ENCODE measurements around the gene TEAD3.

TEAD3 gene

DNA sequence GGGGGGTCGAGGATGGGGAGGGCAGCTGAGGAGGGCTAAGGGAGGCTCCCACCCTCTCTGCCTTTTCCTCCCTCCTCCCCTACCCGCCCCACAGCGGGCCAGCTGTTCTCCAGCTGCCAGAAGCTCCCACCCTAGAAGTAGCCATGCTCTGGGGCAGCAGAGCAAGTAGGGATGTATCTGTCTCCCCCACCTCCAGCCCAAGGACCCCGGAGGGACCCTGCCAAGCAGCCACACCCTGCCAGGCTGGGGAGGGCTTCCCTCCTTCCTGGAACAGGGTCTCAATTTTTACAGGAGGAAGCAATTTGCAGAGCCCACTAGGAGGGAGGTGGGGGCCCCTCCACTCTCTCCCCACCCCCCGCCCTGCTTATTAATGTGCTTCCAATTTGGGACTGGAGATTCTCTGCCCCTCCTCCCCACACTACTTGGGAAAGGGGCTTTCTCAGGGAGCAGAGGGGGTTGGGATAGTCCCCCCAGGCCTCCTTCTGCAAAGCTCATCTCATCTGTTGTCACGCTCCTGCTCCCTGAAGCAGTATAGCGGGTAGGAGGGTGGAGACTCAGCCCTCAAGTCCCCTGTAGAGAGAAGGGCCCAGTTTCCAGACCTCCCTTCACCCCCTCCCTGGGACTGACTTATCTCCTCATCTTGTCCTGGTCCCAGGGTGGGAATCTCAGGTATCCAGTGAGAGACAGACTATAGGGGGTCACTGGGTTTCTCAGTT lies 4.5 kb downstream of the TEAD3 start:
- DNase-seq (ENCODE audit: low read depth, low spot score), result no peak

DNA sequence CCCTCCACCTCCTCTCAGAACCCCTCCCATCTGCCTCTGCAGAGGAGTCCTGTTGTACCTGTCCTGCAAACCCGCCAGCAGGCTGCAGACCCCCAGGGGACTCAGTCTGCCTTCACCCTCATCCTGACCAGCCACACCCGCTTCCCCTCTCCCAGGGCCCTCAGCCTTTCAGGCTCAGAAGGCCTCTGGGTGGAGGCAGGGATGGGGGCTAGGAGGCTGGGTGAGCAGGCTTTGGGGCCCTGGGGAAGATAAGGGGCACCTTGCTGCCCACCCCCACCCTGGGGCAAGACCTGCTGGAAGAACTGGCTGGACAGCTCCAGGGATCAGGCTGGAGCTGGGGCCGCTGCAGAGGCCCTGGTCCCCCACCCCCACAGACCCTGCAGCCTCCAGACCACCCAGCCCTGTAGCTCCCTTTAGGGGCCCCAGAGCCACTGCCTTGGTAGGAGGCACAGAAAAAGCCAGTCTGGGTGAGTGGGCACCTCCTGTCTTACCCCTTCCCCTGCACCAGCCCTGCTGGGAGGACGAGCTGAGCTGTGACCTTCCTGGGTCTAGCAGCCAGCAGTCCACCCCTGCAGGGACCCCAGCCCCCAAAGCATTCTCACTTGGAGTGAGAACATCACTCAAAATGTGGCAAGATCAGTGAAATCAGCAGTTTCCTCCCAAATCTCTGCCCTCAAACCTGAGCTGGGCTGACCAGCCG lies 5.2 kb downstream of the TEAD3 start:
- DNase-seq (ENCODE audit: low read depth, low spot score), result no peak

DNA sequence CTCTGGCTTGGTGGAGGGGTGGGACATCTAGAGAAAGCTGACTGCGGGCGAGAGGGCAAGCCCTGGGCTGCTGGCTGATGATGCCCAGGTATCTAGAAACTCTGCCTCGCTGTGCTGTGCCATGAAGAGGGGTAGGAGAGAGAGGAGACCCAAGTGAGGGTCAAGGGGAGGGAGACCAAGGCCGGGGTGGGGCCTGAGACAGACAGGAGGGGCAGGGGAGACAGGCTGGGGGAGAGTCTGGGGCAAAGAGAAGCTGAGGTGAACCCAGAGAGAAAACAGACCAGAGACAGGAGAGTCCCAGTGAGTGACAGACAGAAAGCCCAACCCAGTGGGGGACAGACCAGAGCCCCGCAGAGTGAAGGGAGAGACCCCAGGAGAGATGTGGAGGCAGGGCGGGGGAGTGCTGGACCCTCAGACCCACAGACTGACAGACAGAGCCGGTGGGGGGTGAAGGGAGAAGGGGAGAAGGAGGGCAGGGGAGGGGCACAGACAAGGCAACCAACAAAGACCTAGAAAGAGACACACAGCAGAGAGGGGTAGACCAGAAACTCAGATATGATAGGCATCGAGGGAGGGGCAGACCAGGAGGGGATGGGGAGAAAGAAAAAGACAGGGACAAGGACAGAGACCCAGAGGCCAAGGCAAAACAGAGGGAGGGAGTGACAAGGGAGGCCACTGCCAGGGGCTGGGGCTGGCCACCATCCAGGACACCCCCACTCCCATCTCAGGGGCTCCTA lies 5.9 kb downstream of the TEAD3 start:
- no peak for DNase-seq (ENCODE audit: low read depth, low spot score)

DNA sequence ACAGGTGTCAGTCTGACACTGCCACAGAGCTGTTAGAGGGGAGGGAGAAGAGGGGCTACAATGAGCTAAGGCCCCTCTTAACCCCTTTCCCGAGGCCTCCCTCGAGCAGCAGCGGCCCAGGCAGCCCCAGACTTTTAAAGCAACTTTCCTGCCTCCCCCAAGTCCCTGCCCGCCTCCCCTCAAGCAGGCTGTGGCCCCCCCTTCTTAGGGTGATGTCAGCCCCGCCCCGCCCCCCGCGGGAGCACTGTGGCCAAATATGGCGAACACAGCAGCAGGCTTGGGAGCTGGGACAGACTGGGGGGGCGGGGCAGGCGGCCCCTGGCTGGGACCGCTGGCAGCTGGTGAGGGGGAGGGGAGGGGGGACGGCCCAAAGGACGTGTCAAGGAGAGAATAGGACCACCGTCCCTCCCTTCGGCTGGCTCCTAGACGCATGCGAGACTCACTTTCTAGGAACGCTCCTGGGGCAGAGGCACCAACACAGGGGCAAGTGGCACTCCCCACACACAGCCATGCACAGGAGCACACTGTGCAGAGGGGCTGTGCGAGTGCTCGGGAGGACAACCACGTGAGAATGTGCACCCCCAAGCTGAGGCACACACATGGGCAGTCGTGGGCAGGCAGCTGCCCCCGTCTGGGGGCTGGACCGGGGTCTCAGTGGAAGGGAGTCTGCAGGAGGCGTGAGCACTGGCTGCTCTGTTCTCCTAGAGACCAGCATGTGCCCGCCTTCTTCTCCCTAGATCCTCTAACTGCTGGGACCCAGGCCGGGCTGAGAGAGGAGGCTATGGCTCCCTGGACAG lies 6.7 kb downstream of the TEAD3 start:
- DNase-seq (ENCODE audit: low read depth, low spot score), result no peak

DNA sequence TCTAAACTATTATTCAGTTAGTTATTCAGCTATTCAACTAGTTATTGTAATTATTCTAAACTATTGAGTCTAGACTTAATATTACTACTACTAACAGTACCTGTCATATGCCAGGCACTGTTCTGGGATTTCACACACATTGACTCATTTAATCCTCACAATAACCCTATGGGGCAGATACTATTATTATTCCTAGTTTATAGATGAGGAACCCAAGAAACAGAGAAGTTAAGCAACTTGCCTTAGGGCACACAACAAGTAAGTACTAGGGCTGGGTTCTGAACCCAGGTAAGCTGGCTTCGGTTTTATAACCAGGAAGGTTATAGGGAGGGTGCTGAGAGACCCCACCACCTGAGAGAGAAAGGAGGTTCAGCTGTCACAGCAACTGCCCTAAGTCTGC lies 7.8 kb downstream of the TEAD3 start:
- no peak for DNase-seq (ENCODE audit: low read depth, low spot score)

DNA sequence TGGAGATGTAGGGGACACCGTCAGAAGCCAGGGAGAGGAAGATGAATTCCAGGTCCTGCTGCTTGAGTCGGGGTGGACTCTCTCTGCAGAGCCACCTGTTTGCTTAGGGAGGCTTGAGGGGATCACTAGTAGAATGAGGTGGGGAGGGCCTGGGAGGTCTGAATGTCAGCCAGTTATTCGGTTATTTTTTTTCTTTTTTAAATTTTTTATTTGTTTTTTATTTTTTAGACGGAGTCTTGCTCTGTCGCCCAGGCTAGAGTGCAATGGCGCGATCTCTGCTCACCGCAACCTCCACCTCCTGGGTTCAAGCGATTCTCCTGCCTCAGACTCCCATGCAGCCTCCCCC lies 8.4 kb downstream of the TEAD3 start:
- no peak for DNase-seq (ENCODE audit: low read depth, low spot score)

DNA sequence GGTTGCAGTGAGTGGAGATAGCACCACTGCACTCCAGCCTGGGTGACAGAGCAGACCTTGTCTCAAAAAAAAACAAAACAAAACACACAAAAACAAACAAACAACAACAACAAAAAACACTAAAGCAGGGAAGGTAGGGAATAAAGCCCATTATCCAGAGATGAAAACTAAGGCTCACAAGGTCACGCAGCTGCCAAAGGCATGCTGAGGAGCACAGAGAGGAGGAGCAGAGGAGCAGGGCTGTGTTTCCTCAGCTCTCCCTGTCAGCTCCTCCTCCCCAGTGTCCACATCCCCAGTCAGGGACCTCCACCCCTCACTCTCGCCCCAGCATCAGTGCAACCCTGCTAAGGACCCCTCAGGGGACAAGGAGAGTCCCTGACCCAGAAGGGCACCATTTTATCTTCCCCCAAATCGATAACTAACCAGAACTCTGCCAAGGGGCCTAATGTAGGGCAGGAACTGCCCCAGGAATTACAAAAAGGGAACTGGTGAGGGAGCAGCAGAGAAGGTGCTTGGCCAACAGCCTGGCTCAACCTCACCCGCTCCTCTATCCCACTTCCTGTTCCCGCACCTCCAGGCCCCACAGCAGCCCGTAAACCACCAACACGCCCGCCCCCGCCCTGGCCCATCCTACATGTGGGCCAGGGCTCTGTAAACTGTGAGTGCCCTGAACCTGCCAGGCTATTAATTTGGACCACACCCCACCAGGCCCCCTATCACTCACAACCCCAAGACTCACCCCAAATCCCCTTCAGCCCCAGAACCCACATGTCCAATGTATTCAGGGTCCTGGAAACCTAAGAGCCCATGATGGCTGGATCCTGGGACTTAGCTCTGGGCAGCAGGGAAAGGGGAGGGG lies 9.0 kb downstream of the TEAD3 start:
- DNase-seq (ENCODE audit: low read depth, low spot score), result no peak

DNA sequence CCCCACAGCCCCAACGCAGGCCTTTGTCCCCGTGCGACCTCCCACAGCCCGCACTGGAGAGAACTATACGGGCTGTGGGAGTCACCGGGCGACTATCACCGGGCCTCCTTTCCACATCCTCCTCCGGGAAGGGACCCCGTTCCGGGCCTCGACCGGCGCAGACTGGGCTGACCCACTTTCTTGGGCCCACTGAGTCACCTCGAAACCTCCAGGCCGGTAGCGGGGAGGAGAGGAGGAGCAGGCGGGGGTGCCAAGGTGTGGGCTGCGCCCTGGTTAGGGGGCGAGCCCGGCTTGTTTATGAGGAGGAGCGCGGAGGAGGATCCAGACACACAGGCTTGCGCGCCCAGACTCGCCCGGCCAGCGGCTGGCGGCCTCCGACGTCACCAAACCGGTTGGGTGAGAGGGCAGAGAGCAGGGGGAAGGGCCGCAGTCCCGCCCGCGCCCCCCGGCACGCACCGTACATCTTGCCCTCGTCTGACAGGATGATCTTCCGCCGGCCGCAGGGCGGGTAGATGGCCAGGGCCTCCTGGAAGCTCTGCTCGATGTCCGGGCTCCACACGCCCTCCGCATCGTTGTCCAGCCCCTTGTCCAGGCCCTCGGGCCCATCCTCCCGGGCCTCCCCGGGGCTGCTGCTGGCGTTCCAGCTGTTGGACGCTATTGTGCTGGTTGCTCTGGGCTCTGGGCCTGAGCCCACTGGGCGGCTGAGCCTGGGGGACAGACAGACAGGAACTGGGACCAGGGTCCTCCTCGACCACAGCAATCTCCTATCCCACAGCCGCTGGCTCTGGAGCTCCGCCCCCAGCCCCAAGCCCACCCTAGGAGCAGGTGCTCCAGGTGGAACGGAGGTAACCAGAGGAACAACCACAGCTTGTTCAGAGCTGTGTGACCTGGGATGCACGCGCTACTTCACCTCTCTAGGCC lies 10.6 kb downstream of the TEAD3 start:
- DNase-seq (ENCODE audit: low read depth, low spot score), result no peak

DNA sequence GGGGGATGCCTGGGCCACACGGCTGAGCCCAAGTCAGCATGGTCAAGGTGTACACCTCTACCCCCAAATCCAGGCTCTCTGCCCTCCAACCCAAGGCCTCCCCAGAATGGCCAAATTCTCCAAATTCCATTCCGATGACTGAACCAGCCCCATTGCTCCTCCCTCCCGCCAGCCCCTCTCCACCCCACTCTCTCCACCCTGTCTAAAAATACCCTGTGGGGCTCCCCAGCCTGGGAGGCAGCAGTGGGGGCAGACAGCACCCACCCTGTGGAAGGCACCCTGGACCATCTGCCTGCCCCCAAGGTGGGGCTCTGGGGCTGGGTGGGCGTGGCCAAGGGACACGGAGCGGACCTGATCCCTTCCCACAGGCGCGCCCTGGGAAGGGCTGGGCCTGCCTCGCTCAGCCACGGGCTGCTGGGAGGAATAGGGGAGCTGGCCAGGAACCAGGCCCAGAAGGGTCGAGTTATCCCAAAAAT lies 11.4 kb downstream of the TEAD3 start:
- DNase-seq (ENCODE audit: low read depth, low spot score), result no peak

DNA sequence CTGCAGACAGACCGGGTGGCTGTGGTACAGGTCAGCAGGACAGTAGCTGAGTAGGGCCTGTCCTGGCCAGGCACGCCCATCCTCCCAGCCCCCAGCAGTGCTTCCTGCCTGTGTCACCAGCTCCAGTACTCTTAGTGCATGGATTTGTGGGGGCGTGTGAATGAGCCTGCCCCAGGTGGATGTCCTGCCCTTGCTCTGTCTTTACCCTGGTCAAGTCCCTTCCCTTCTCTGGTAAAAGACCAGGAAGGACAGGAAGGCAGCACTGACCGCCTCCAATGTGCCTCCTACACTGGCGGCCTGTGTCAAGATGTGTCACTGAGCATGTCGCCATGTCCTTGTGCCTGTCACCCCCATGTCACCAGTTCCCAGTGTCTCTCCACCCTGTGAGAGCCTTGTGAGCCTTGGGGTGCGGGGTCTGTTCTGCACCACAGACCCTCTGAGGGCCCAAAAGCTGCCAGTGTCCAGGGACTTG lies 11.9 kb downstream of the TEAD3 start:
- no peak for DNase-seq (ENCODE audit: low read depth, low spot score)

DNA sequence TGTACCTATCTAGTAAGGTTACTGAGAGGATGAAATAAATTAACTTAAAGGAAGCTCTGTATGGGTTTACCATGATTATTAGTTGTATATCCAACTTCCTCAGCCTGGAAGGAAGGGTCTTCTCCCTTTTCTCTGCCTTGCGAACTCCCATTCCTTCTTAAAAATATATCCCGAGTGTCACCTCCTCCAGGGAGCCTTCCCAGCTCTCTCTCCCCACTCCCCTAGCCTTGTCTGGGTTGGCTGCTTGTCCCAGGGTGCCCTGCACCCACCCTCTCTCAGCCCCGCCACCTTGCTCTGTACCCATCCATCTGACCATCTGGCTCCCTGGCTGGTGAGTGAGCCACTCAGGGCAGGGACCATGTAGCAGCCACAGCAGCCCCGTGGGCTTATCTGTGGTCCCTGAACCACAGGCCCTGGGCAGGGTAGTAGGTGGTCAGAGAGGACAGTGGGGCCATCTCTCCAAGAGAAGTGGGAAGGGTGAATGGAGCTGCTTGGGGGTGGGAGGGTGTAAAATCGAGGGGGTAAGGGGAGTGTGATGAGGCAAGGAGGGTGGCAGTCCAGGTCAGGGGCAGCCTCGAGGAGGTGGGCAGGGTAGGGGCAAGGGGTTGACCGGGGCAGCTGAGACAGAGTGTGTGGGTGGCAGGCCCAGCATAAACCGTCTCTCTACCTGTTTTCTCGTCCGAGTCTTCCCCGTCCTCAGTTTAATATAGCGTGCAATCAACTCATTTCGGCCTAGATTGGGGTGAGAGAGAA lies 12.8 kb downstream of the TEAD3 start:
- no peak for DNase-seq (ENCODE audit: low read depth, low spot score)

DNA sequence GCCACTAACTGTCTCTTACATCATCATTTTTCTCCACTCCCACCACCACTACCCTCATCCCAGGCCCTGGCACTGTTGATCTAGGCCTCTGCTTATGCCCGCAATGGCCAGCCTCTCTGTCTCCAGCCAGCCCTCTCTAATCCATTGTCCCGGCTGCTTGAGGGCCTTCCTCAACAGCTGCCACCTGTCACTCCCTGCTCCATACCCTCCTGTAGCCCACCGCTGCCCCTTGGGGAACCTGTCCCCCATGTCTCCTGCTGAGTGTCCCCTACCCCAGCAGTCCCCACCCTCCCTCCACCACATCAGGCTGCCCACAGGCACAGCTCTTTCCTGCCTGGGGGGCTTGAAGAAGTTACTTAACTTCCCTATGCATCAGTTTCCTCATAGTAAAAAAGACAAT lies 13.4 kb downstream of the TEAD3 start:
- no peak for DNase-seq (ENCODE audit: low read depth, low spot score)

DNA sequence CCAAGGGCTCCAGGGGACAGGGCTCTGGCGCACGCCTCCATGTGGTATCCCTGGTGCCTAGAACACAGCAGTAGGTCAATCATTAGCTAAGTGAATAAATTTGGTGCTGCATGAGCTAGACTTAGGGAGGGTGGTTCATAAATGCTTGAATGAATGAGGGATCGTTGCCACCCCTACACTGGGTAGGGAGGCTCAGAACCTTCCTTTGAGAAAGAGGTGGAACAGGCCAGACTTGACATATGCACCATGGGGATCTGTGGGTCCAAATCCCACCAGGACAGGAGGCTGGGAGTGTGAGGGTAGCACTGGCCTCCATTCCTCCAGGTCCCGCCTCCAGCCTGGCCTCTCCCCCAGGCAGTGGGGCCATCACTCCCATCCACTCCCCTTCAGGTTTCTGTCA lies 13.8 kb downstream of the TEAD3 start:
- DNase-seq (ENCODE audit: low read depth, low spot score), result no peak

DNA sequence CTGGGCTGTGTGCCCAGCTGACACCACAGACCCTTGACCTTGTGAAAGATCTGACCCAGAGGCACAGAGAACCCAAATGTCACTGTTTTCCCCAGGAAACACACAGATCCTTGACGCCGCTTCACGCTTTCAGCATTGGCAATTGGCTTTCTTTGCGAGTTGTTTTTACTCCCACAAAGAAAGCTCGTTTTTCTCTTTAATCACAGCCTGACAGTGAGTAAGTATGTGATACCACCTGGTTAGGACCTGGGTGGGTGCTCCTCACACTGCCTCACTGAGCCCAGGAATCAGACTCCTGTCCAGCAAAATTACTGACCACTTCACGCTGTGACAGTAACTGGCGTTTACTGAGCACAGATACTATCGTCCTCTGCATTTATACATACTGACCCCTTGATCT lies 15.7 kb downstream of the TEAD3 start:
- DNase-seq (ENCODE audit: low read depth, low spot score), result no peak

DNA sequence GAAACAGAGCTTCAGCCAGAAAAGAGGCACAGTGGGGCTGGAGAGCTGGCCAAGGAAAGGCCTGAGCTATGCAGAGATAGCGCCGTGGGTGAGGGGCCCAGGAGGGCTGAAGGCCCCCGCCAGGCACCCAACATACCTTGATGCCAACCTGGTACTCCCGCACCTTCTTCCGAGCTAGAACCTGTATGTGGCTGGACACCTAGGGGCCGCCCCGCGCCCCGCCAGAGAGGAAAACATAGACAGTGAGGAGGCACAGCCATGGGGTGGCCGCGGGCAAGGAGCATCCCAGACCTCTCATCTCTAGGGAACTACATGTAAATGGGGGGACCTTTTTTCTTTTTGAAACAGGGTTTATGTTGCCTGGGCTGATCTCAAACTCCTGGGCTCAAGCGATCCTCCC lies 16.7 kb downstream of the TEAD3 start:
- no peak for DNase-seq (ENCODE audit: low read depth, low spot score)

DNA sequence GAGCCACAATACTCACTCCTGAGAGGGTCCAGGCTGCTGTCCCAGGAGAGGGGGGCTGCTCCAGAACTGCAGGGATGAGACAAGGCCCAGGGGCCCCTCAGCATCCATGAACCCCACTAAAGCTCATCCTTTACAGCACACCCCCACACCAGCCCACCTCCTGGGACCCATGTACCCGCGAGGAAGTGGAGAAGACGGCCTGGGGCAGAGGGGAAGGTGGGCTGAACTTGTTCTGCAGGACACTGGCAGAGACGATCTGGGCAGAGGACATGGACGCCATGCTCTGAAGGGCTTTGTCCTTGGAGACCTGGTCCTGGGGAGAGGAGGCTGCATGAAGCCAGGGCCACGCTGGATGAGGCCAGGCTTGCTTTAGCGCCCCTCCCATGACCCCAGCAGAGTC lies 18.6 kb downstream of the TEAD3 start:
- no peak for DNase-seq (ENCODE audit: low read depth, low spot score)

DNA sequence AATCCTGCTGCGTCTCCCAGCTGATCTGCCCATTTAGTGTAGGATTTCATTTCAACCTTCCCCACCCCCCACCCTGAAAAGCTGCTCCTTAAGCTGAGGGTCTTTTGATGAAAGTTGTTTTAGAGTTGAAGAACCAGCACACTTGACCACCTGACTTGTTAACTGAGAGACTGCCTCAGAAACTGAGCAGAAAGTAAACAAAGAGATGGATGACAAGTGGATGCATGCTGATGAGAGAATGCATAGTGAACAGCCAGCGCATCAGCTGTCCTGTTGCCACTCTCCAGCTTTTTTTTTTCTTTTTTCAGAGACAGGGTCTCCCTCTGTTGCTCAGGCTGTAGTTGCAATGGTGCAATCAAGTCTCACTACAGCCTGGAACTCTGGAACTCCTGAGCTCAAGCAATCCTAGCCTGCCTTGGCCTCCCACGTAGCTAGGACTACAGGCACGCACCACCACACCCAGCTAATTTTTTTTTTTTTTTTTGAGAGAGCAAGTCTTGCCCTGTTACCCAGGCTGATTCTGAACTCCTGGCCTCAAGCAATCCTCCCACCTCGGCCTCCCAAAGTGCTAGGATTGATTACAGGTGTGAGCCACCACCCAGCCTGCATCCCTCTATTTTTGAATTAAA lies 19.2 kb downstream of the TEAD3 start:
- no peak for DNase-seq (ENCODE audit: low read depth, low spot score)

DNA sequence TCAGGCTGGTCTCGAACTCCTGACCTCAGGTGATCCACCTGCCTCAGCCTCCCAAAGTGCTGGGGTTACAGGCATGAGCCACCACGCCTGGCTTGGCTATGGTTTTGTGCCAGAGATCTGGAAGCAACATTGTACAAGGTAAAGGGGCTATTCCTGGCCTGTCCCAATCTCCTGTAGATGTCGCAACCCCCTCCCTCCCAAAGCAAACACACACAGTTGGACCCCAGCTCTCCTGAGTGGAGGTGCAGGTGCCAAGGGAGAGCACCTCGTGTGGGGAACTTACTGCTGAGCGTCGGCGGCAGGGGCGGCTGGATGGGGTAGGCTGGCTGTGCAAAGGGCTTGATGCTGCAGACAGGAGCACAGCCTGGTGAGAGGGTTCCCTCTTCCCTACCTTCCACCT lies 19.9 kb downstream of the TEAD3 start:
- DNase-seq (ENCODE audit: low read depth, low spot score), result no peak

DNA sequence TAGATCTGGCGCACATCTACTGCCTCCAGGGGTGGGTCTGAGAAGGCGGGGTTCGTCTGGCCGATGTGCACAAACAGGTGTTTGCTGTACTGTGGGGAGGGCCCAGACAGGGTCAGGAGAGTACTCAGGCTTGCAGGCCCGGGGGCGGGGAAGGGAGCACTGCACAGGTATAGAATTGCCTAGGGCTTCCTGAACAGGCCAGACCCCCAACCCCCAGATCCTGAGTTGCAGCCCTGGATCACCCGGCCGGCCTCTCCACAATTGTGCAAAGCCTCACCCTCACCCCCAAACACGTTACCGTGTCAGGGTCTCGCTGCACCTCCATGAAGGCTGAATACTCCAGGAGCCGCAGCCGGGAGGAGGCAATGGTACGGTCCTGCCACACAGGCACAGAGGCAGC lies 20.9 kb downstream of the TEAD3 start:
- DNase-seq (ENCODE audit: low read depth, low spot score), result no peak

Measured in activated naive CD8-positive, alpha-beta T cell treated with anti-CD3 and anti-CD28 coated beads, Interleukin-2, amount 50 U/mL, for 16 hours (primary cell).